Nephron progenitor cell (in vitro differentiated cells): ENCODE results near the gene CCBE1.
"Not testable (repeated sequence)": the region's sequence is repeated elsewhere in the genome, so short reads cannot be mapped to it uniquely, and the experiment has no call there.

Experiments used
- DNase-seq: peaks from one replicate; pipeline ENCODE4 v3.0.0; 2021
- H3K27ac Mint-ChIP-seq: 2 replicates; pipeline ENCODE4 v1.8.0; 2021; ENCODE audit warnings: mild to moderate bottlenecking, moderate library complexity, mixed read lengths
- H3K27me3 Mint-ChIP-seq: 2 replicates; pipeline ENCODE4 v1.8.0; 2021; ENCODE audit warnings: mild to moderate bottlenecking, low read depth, mixed read lengths; ENCODE audit not compliant: poor library complexity
- H3K36me3 Mint-ChIP-seq: 2 replicates; pipeline ENCODE4 v1.8.0; 2021; ENCODE audit warnings: low read depth, mixed read lengths
- H3K4me1 Mint-ChIP-seq: 2 replicates; pipeline ENCODE4 v1.8.0; 2021; ENCODE audit warnings: mixed read lengths
- H3K4me3 Mint-ChIP-seq: 2 replicates; pipeline ENCODE4 v1.8.0; 2021; ENCODE audit warnings: mild to moderate bottlenecking, moderate library complexity, mixed read lengths
- H3K9me3 Mint-ChIP-seq: 2 replicates; pipeline ENCODE4 v1.8.0; 2021; ENCODE audit warnings: mild to moderate bottlenecking, moderate library complexity, mixed read lengths
- CTCF ChIP-seq: fragments of 200-600 bp; sonication (generic); IDR thresholded peaks from 2 replicates; pipeline ENCODE4 v1.5.0; 2021; ENCODE audit warnings: antibody characterized with exemption

CCBE1 gene

GRCh38 chr18:59737776-59738300, 40.6 kb upstream of the CCBE1 start:
- Mint-ChIP-seq H3K4me3 (no peak overlapping the region), H3K27ac (no peak overlapping the region), H3K36me3 (no peaks in the 10 kb centered on the region), H3K9me3 (peaks cover 7% of the 10 kb centered on the region), H3K4me1 (peaks cover 22% of the 10 kb centered on the region), H3K27me3 (peaks cover 5% of the 10 kb centered on the region)
- no peak for DNase-seq
- no peak for TF ChIP-seq CTCF

- not testable (repeated sequence) for H3K9me3 Mint-ChIP-seq, H3K27ac Mint-ChIP-seq
Observed at GRCh38 chr18:59737335-59737734, 40.1 kb upstream of the CCBE1 start.

GRCh38 chr18:59736061-59736460, 38.8 kb upstream of the CCBE1 start:
- Mint-ChIP-seq H3K4me1 (peaks cover 16% of the 10 kb centered on the region), H3K9me3 (peaks cover 7% of the 10 kb centered on the region), H3K27me3 (peaks cover 6% of the 10 kb centered on the region), H3K27ac (no peak overlapping the region), H3K36me3 (no peaks in the 10 kb centered on the region), H3K4me3 (no peak overlapping the region)
- TF ChIP-seq CTCF: no peak
- DNase-seq: no peak

More at GRCh38 chr18:59737335-59737734, 40.1 kb upstream of the CCBE1 start:
- DNase-seq, H3K36me3 Mint-ChIP-seq, H3K4me3 Mint-ChIP-seq, H3K27me3 Mint-ChIP-seq: not testable (repeated sequence)
- H3K4me1 Mint-ChIP-seq: peaks cover 17% of the 10 kb centered on the region

GRCh38 chr18:59735269-59735860, 38.1 kb upstream of the CCBE1 start:
- Mint-ChIP-seq H3K36me3 (no peaks in the 10 kb centered on the region), H3K4me3 (peak overlapping the region; percentile 25), H3K9me3 (peaks cover 7% of the 10 kb centered on the region), H3K4me1 (peaks cover 16% of the 10 kb centered on the region), H3K27ac (no peak overlapping the region), H3K27me3 (peaks cover 6% of the 10 kb centered on the region)
- TF ChIP-seq CTCF: no peak
- DNase-seq: no peak

- H3K9me3 Mint-ChIP-seq: peaks cover 1% of the 10 kb centered on the region
- TF ChIP-seq CTCF: no peak
- peaks cover 16% of the 10 kb centered on the region for H3K4me1 Mint-ChIP-seq
- no peaks in the 10 kb centered on the region for H3K36me3 Mint-ChIP-seq
- H3K27ac Mint-ChIP-seq: no peak overlapping the region
- no peak overlapping the region for H3K4me3 Mint-ChIP-seq
- DNase-seq: no peak
- peaks cover 9% of the 10 kb centered on the region for H3K27me3 Mint-ChIP-seq
Observed at GRCh38 chr18:59733421-59733820, 36.2 kb upstream of the CCBE1 start.

GRCh38 chr18:59730896-59731295, 33.7 kb upstream of the CCBE1 start:
- H3K4me1 Mint-ChIP-seq: peaks cover 9% of the 10 kb centered on the region
- DNase-seq: no peak
- no peak for TF ChIP-seq CTCF
- H3K27me3 Mint-ChIP-seq: peaks cover 9% of the 10 kb centered on the region
- no peak overlapping the region for H3K4me3 Mint-ChIP-seq
- no peak overlapping the region for H3K27ac Mint-ChIP-seq
- H3K9me3 Mint-ChIP-seq: no peaks in the 10 kb centered on the region
- no peaks in the 10 kb centered on the region for H3K36me3 Mint-ChIP-seq
